SU-DHL-6 (cell line): ENCODE results near the gene SATB1.

Experiments used
- H2AFZ ChIP-seq: fragments of 200-600 bp; sonication (generic); 2 replicates; pipeline ENCODE4 v1.6.1; 2014; ENCODE audit warnings: low read depth, mild to moderate bottlenecking, moderate library complexity, mixed read lengths, antibody characterized with exemption, low read length; ENCODE audit not compliant: severe bottlenecking
- H3F3A ChIP-seq: fragments of 200-600 bp; shearing (Covaris generic); 2 replicates; pipeline ENCODE4 v1.6.0; 2016; ENCODE audit warnings: antibody characterized with exemption, mild to moderate bottlenecking; ENCODE audit not compliant: insufficient read depth
- H3K27ac ChIP-seq: fragments of 200-600 bp; sonication (generic); 2 replicates; pipeline ENCODE4 v1.5.1; 2016; ENCODE audit warnings: low read depth, mild to moderate bottlenecking, low read length, moderate library complexity, mixed read lengths
- H3K27me3 ChIP-seq: fragments of 200-600 bp; sonication (generic), shearing (Covaris generic); 2 replicates; pipeline ENCODE4 v1.6.0; 2014; ENCODE audit warnings: mild to moderate bottlenecking, low read length
- H3K36me3 ChIP-seq: fragments of 200-600 bp; sonication (generic); 2 replicates; pipeline ENCODE4 v1.6.1; 2014; ENCODE audit warnings: mild to moderate bottlenecking, low read length, mixed read lengths
- H3K4me2 ChIP-seq: fragments of 300-600, 200-600 bp; shearing (Covaris generic), sonication (generic); 2 replicates; pipeline ENCODE4 v1.6.0; 2014; ENCODE audit warnings: low read length, low read depth, mild to moderate bottlenecking; ENCODE audit not compliant: poor library complexity, severe bottlenecking
- H3K4me3 ChIP-seq: fragments of 200-600 bp; sonication (generic); 2 replicates; pipeline ENCODE4 v1.5.1; 2014; ENCODE audit warnings: antibody characterized with exemption, low read length, mild to moderate bottlenecking, mixed read lengths; ENCODE audit not compliant: insufficient read depth, poor library complexity, severe bottlenecking
- H3K79me2 ChIP-seq: fragments of 200-600 bp; sonication (generic); 2 replicates; pipeline ENCODE4 v1.6.1; 2014; ENCODE audit warnings: mild to moderate bottlenecking, low read length, moderate library complexity; ENCODE audit not compliant: insufficient read depth
- H3K9ac ChIP-seq: fragments of 200-600 bp; sonication (generic); 2 replicates; pipeline ENCODE4 v1.7.0; 2014; ENCODE audit warnings: mild to moderate bottlenecking, low read length
- H3K9me2 ChIP-seq: fragments of 200-600 bp; sonication (generic); replicated peaks from 2 replicates; pipeline ENCODE4 v1.6.1; 2014; ENCODE audit warnings: low read length; ENCODE audit not compliant: insufficient read depth
- H3K9me3 ChIP-seq: fragments of 200-600 bp; sonication (generic); 2 replicates; pipeline ENCODE4 v1.6.1; 2014; ENCODE audit warnings: low read length, mixed read lengths; ENCODE audit not compliant: insufficient read depth
- H4K20me1 ChIP-seq: fragments of 200-600 bp; sonication (generic); 2 replicates; pipeline ENCODE4 v1.6.1; 2014; ENCODE audit warnings: low read depth, mild to moderate bottlenecking, antibody characterized with exemption, low read length, moderate library complexity, mixed read lengths
- EZH2phosphoT487 ChIP-seq: fragments of 200-600 bp; sonication (generic), shearing (Covaris generic); conservative IDR thresholded peaks from 2 replicates; pipeline ENCODE4 v1.6.1; 2018; ENCODE audit warnings: mild to moderate bottlenecking, antibody characterized with exemption, low read length, moderate library complexity, mixed read lengths
- TF ChIP-seq, protein P1 (sequence below): fragments of 200-600 bp; sonication (generic); IDR thresholded peaks from one replicate; pipeline ENCODE4 v1.5.1; 2017; ENCODE audit warnings: antibody characterized with exemption, mild to moderate bottlenecking, low read length, moderate library complexity; ENCODE audit not compliant: insufficient read depth, poor library complexity, severe bottlenecking

The SATB1 gene

DNA sequence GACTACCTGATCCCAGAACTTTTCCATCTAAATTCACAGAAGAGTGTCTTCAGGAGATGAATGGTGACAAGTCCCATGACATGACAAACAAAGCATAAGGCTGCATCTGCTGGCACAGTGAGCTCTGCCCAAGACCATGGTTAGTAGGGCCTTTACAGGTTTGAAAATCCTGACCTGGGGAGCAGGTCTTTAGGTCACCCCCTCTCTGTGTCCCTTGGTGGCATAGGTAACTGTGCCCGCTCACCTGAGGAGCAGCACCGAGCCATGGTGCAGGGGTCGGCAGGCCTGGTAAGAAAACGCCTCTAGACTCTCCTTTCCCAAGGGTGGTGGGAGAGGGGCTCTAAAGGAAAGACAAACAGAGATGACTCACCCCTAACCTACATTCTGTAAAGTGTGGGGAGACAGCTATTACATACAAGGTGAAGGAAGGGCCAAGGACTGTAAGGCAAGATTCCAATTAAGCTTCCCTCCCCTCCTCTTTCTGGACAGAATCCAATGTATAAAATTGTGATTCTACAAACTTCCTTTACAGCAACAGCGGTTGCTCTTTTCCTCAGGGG lies 74.0 kb downstream of the SATB1 start:
- TF ChIP-seq, protein P1, sequence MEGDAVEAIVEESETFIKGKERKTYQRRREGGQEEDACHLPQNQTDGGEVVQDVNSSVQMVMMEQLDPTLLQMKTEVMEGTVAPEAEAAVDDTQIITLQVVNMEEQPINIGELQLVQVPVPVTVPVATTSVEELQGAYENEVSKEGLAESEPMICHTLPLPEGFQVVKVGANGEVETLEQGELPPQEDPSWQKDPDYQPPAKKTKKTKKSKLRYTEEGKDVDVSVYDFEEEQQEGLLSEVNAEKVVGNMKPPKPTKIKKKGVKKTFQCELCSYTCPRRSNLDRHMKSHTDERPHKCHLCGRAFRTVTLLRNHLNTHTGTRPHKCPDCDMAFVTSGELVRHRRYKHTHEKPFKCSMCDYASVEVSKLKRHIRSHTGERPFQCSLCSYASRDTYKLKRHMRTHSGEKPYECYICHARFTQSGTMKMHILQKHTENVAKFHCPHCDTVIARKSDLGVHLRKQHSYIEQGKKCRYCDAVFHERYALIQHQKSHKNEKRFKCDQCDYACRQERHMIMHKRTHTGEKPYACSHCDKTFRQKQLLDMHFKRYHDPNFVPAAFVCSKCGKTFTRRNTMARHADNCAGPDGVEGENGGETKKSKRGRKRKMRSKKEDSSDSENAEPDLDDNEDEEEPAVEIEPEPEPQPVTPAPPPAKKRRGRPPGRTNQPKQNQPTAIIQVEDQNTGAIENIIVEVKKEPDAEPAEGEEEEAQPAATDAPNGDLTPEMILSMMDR = no peak
- TF ChIP-seq EZH2phosphoT487 = no peak
- Histone ChIP-seq H3K9me3 (no peaks in the 10 kb centered on the region), H3K79me2 (no peaks in the 10 kb centered on the region), H3K27me3 (no peaks in the 10 kb centered on the region), H3K36me3 (no peaks in the 10 kb centered on the region), H4K20me1 (no peaks in the 10 kb centered on the region), H3K9me2 (no peaks in the 10 kb centered on the region), H3K27ac (no peak overlapping the region), H3K9ac (no peak overlapping the region), H3K4me3 (no peak overlapping the region), H3K4me2 (no peak overlapping the region), H2AFZ (no peak overlapping the region), H3F3A (no peaks in the 10 kb centered on the region)

DNA sequence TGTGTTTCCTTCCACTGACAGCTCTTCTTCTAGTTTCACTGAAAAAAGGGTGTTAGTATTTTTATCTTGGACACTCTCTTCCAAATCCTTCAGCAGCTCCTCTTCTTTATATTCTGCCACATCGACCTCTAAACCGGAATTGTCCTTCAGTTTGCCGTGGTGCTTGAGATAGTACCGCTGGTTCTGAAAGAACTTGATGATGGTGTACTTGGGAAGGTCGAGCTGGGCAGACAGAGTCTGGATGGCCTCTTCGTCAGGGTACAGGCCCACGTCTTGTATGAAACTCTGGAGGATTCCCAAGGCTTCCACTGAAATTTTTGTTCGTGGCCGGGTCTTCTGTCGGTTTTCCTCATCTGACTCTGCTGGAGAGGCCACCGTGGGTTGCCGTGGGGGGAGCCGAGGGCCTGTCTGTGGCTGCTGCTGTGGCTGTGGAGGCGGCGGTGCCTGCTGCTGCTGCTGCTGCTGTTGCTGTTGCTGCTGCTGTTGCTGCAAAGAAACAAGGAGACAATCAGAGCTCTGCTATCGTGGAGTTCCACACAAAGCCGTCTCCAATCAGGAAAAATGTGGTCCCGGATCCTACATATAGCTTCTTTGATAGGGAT lies 75.8 kb downstream of the SATB1 start:
- Histone ChIP-seq H3F3A (no peaks in the 10 kb centered on the region), H3K9me3 (no peaks in the 10 kb centered on the region), H2AFZ (no peak overlapping the region), H3K27ac (no peak overlapping the region), H3K4me3 (no peak overlapping the region), H3K9ac (no peak overlapping the region), H4K20me1 (no peaks in the 10 kb centered on the region), H3K36me3 (no peaks in the 10 kb centered on the region), H3K79me2 (no peaks in the 10 kb centered on the region), H3K27me3 (no peaks in the 10 kb centered on the region), H3K9me2 (no peaks in the 10 kb centered on the region), H3K4me2 (no peak overlapping the region)
- TF ChIP-seq EZH2phosphoT487 = no peak
- TF ChIP-seq, protein P1 = no peak

DNA sequence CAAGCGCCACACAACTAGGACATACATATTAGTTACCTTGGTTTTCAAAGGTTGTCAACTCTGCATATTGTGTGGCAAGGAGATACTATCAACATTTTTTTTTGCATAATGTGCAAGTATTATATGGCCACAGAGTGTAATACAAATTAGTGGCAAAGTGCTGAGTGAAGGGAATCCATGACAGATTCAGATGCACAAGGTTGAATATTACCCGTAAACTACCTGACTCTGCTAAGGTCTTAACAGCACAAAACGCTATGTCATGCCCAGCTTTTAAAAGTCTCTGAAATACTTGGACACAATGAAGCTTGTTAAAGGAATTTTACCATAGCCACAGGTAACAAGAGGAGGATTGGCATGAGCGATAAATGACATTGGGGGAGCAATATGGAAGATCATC lies 79.0 kb downstream of the SATB1 start:
- Histone ChIP-seq H3K27ac (no peak overlapping the region), H3K4me3 (no peak overlapping the region), H3K9me2 (no peaks in the 10 kb centered on the region), H3K36me3 (no peaks in the 10 kb centered on the region), H3K79me2 (no peaks in the 10 kb centered on the region), H3K27me3 (no peaks in the 10 kb centered on the region), H4K20me1 (no peaks in the 10 kb centered on the region), H3K9ac (no peak overlapping the region), H2AFZ (no peak overlapping the region), H3F3A (no peaks in the 10 kb centered on the region), H3K4me2 (no peak overlapping the region), H3K9me3 (no peaks in the 10 kb centered on the region)
- no peak for TF ChIP-seq EZH2phosphoT487
- TF ChIP-seq, protein P1 = no peak
